IPS DF 6.9 (cell line): ENCODE data around the gene ABLIM3.

Source experiments
- DNase-seq: peaks from one replicate; pipeline ENCODE4 v3.0.0-alpha.2; 2013; ENCODE audit warnings: low read depth, low spot score
- H3K27ac ChIP-seq: one replicate; pipeline ENCODE4 v1.5.1; 2013; ENCODE audit warnings: low read length, control low read depth
- H3K27me3 ChIP-seq: 2 replicates; pipeline ENCODE4 v1.6.1; 2013; ENCODE audit warnings: mild to moderate bottlenecking, low read length; ENCODE audit not compliant: control insufficient read depth, insufficient read depth
- H3K36me3 ChIP-seq: 2 replicates; pipeline ENCODE4 v1.6.1; 2013; ENCODE audit warnings: low read length; ENCODE audit not compliant: control insufficient read depth, insufficient read depth
- H3K4me1 ChIP-seq: 2 replicates; pipeline ENCODE4 v1.6.1; 2013; ENCODE audit warnings: low read length; ENCODE audit not compliant: control insufficient read depth, insufficient read depth
- H3K4me3 ChIP-seq: 2 replicates; pipeline ENCODE4 v1.5.1; 2013; ENCODE audit warnings: mild to moderate bottlenecking, low read length
- H3K9me3 ChIP-seq: 2 replicates; pipeline ENCODE4 v1.6.1; 2013; ENCODE audit warnings: low read length, inconsistent platforms; ENCODE audit not compliant: control insufficient read depth, insufficient read depth
- WGBS: extraction: QIAGEN DNeasy Blood & Tissue Kit; methylation state at CpG from one replicate; pipeline ENCODE4 v1.1.7; 2013; ENCODE audit warnings: mixed read lengths, missing lambda C conversion rate; ENCODE audit not compliant: insufficient read length, insufficient coverage; 5-methylcytosine and 5-hydroxymethylcytosine counted together

The ABLIM3 gene

DNA sequence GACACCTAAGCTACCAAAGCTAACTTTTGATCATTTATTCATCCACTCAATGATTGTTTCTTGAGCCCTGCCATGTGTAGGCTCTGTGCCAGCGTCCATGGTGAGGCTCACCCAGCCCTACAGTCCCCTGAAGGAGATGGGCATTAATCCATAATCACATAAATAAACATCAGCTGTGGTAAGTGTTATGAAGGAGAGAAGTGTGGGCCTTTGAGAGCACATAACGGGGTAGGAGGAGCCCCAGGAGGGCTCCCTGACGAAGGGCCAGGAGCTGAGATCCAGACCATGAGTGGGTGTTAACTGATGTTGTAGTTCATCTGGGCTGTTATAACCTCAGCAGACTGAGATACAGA lies 76.5 kb downstream of the ABLIM3 start:
- H3K36me3 ChIP-seq, result no peaks in the 10 kb centered on the region
- no peaks in the 10 kb centered on the region for H3K9me3 ChIP-seq
- no peak overlapping the region for H3K4me3 ChIP-seq
- H3K27ac ChIP-seq, result no peak overlapping the region
- WGBS, result no CpG with 5 or more reads among the region's 3 CpGs
- H3K27me3 ChIP-seq, result no peaks in the 10 kb centered on the region
- DNase-seq, result no peak
- H3K4me1 ChIP-seq, result no peaks in the 10 kb centered on the region; the same call in 1 of the 2 replicates

DNA sequence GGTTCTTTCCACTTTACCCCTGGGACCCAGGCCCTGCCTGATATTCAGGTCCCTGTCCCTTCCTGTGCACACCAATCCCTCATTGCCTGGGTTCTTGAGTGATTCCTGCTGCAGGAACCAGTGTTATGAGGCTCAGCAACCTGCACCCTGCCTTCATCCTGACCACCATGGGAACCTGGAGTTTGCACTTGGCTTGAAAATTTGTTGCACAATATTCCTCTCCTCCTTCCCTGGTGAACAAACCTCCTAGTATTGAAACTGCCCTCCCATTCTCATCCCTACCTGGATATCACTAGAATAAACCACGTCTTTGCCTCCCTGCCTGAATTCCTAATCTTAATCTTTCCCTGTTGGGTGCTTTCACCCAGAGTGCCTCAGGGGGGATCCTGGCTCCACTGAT lies 78.3 kb downstream of the ABLIM3 start:
- no peak overlapping the region for H3K4me3 ChIP-seq
- H3K36me3 ChIP-seq, result no peaks in the 10 kb centered on the region
- H3K27ac ChIP-seq, result no peak overlapping the region
- no CpG with 5 or more reads among the region's 1 CpG for WGBS
- H3K9me3 ChIP-seq, result no peaks in the 10 kb centered on the region
- no peaks in the 10 kb centered on the region; the same call in 1 of the 2 replicates for H3K4me1 ChIP-seq
- DNase-seq, result no peak
- no peaks in the 10 kb centered on the region for H3K27me3 ChIP-seq

DNA sequence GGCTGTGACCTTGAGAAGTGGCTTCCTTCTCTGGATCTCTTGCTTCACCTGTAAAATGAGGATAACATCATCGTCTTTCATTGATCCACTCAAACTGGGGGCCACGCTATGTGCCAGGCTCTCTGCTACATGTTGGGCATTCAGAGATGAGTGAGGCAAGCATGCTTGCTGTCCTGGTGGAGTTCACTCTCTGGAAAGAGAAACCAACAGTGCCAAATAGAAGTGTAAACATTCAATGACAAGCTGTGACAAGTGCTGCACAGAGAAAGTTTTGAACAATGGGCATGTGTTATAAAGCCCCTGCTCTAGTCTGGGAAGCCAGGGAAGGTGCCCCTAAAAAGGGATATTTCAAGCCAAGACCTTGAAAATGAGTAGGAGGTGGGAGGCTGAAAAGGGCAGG lies 79.5 kb downstream of the ABLIM3 start:
- H3K27me3 ChIP-seq, result no peaks in the 10 kb centered on the region
- H3K4me3 ChIP-seq, result no peak overlapping the region
- no CpG with 5 or more reads among the region's 2 CpGs for WGBS
- H3K27ac ChIP-seq, result no peak overlapping the region
- no peaks in the 10 kb centered on the region for H3K9me3 ChIP-seq
- H3K4me1 ChIP-seq, result no peaks in the 10 kb centered on the region; the same call in 1 of the 2 replicates
- no peaks in the 10 kb centered on the region for H3K36me3 ChIP-seq
- no peak for DNase-seq

DNA sequence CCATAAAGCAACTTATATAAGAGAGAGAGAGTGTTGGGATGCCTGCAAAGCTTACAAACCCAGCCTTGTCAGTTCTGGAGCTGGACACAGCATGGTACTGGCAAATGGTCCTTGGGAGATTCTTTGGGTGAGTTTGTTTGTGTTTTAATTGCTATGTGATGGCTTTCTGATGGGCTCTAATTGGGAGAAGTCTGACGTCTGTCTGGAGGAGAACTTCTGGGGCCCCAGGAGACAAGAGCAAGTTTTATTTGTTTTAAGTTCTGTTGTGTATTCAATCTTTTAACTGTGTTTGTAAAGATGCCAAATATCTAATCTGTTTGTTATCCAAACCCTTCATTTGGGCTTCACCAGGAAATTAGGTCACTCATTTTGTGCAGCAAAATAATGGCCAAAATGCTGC lies 80.0 kb downstream of the ABLIM3 start:
- WGBS, result no CpG with 5 or more reads among the region's 1 CpG
- H3K27me3 ChIP-seq, result no peaks in the 10 kb centered on the region
- no peak overlapping the region for H3K27ac ChIP-seq
- DNase-seq, result no peak
- no peaks in the 10 kb centered on the region for H3K9me3 ChIP-seq
- H3K4me3 ChIP-seq, result no peak overlapping the region
- H3K4me1 ChIP-seq, result no peaks in the 10 kb centered on the region
- H3K36me3 ChIP-seq, result no peaks in the 10 kb centered on the region

DNA sequence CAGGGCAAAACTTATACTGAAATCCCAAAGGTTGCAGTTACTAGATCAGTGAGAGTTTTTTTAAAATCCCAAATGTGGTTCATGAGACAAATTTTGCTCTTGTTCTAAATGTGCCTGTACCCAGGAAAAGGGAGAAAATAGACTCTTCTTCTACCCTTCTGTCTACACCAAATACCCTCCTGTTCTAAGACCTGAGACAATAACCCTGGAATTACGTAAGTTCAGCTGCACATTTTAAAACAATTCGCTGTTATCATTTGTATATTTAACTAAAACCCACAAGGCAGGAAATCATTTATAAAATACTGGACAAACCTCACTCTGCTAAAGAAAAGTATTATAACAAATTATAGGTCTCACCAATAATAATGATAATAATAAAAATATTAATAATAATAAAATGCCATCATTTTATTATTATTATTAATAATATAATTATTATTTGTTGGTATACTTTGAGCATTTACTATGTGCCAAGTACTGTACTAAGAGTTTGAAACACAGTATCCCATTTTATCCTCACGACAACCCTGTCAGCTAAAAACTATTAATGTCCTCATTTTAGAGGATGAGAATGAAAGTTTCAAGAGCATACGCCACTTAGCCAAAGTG lies 80.5 kb downstream of the ABLIM3 start:
- no peaks in the 10 kb centered on the region for H3K9me3 ChIP-seq
- no peaks in the 10 kb centered on the region for H3K4me1 ChIP-seq
- H3K27ac ChIP-seq, result no peak overlapping the region
- H3K4me3 ChIP-seq, result no peak overlapping the region
- H3K27me3 ChIP-seq, result no peaks in the 10 kb centered on the region
- no peak for DNase-seq
- no CpG with 5 or more reads among the region's 4 CpGs for WGBS
- no peaks in the 10 kb centered on the region for H3K36me3 ChIP-seq

DNA sequence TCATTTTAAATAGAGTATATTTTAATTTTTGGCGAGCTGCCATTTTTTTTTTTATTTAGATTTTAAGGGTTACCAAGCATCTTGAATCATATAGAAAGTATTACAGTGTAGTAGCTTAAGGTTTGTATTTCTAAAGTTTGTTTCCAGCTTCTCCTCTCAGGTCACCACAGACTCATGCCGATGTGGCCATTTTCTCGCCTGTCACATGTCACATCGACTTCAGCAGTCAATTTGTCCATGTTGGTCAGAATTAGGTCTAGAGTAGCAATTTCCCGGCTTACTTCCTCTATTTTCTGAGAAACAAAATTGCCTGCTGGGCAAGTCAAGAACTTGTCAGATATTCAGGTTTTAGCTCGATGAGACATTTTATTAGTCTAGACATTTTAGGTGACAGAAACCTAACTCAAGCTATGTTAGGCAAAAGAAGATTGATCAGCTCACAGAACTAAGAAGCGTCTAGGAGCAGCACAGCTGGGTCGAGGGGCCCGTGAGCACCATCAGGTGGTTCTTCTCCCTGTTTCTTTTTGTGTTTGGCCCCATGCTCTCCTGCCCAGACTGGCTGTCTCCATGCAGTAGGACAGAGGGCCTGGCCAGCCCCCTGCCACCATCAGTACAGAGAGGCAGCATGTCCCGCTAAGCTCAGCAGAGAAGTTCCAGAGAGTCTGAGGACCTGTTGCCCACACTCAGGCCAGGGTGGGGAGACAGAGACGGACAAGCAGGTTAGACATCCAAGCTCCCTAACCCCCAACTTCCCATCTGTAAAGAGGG lies 82.0 kb downstream of the ABLIM3 start:
- H3K27me3 ChIP-seq, result no peaks in the 10 kb centered on the region
- H3K36me3 ChIP-seq, result no peaks in the 10 kb centered on the region
- H3K4me3 ChIP-seq, result no peak overlapping the region
- no CpG with 5 or more reads among the region's 11 CpGs for WGBS
- H3K9me3 ChIP-seq, result no peaks in the 10 kb centered on the region
- DNase-seq, result no peak
- H3K4me1 ChIP-seq, result no peaks in the 10 kb centered on the region
- H3K27ac ChIP-seq, result no peak overlapping the region

DNA sequence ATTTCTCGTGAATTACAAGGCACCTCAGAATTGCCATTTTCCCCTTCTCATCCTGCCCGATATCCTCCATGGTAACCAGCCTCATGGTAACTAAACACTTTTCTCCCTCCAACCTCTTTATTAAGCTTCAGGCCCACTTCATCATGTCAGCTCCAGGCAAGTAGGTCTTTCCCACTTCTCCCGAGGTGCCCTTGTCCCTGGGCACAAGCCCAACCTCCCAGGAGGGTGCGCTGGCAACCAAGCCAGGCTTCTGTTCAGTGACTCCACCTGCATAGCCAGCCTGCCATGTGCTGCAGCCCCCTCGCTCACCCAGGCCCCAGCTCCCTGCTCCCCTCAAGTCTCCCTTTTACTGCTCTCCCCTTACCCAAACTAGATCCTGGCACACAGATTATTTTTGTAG lies 83.0 kb downstream of the ABLIM3 start:
- no peak overlapping the region for H3K27ac ChIP-seq
- no CpG with 5 or more reads among the region's 5 CpGs for WGBS
- DNase-seq, result no peak
- no peaks in the 10 kb centered on the region for H3K36me3 ChIP-seq
- H3K9me3 ChIP-seq, result no peaks in the 10 kb centered on the region
- H3K27me3 ChIP-seq, result no peaks in the 10 kb centered on the region
- H3K4me3 ChIP-seq, result no peak overlapping the region
- H3K4me1 ChIP-seq, result no peaks in the 10 kb centered on the region

DNA sequence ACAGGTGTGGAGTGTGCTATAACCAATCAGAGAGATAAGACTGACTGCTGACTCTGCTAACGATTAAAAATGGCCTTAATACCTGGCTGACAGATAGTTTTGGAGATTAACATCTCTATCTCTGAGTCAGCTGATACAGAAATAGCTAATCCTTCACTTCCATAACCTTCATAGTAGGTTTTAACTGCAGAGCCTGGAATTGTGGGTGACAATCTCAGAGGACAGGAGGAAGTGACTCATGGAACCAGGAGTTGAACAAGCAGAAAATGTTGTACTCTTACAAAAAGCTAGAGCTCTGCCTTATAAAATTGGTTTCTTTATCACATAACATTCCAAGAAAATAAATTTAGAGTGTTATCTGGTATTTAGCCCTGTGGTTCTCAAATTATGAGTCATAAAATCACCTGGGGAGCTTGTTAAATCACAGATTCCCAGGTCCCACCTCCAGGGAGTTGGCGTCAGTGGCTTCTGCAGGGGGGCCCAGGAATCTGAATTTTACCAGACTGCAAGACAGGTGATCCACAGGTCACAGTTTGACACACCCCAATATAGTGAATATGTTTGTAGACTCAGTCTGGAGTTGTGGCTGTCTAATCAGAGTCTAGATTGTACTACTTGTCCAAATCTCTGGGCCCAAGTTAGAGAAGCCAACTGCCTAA lies 86.0 kb downstream of the ABLIM3 start:
- Histone ChIP-seq H3K4me1 (no peaks in the 10 kb centered on the region), H3K4me3 (no peak overlapping the region), H3K36me3 (no peaks in the 10 kb centered on the region), H3K9me3 (no peaks in the 10 kb centered on the region), H3K27me3 (no peaks in the 10 kb centered on the region), H3K27ac (no peak overlapping the region)
- WGBS, result no CpG with 5 or more reads among the region's 2 CpGs
- no peak for DNase-seq

DNA sequence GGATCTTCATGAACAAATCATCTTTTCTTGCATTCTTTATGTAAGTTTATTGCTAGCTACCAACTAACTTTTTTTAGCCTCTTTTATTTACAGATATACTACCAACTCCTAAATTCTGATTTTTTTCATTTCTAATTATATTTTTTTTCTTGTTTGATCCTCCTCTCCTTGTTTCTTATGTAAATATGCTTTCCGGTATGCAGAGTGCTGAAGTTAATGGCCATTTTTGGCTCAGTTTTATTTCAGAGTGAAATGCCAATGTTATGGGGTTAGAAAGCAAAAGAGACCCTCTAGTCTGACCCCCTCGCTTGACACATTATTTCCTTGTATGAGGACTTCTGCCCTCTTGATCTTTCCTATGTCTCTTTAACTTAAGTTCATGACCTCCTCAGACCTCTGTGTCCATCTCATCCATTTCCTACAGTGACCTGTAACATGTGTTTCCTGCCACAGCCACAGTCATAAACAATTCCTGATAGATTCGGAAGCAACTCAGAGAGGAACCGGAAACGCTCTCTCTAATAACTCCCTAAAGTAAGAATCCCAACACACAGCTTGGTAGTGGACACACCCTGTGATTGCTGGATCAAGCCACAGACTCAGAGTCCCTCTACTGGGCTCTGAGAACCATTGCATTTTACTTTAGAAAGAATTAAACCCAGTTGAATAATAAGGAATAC lies 87.5 kb downstream of the ABLIM3 start:
- no CpG with 5 or more reads among the region's 5 CpGs for WGBS
- DNase-seq, result peak; percentile 11
- H3K27me3 ChIP-seq, result no peaks in the 10 kb centered on the region
- no peaks in the 10 kb centered on the region for H3K36me3 ChIP-seq
- no peaks in the 10 kb centered on the region for H3K9me3 ChIP-seq
- no peak overlapping the region for H3K27ac ChIP-seq
- H3K4me3 ChIP-seq, result no peak overlapping the region
- no peaks in the 10 kb centered on the region for H3K4me1 ChIP-seq

DNA sequence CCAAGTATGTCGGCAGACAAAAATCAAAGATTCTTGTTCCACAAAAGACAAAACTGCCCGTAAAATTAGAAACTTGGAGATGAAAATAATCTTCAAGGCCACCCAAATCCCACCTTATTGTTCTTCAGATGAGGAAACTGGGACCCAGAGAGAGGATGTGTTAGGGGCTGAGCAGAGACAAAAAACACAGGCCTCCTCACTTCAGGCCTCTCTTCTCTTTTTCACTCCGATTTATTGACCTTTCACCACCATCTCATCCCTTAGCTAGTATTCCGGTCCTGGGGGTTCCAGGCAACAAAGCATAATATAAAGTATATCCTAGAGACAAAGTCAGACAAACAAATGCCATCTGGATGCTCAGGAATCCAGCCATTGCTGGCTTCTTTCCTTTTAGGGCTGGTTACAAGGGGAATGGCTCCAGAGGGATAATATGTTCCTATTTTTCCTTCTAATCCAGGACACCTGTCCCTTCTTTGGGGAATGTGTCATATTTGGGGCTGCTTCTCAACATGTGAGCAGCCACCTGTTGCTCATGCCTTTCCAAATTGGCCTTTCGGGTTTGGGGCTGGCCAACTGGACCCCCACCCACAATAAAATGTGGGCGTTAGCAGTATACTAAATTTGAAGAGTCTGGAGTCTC lies 88.1 kb downstream of the ABLIM3 start:
- no peak overlapping the region for H3K27ac ChIP-seq

More for the DNA sequence above, 88.1 kb downstream of the ABLIM3 start:
- no peaks in the 10 kb centered on the region for H3K9me3 ChIP-seq
- H3K4me3 ChIP-seq, result no peak overlapping the region
- DNase-seq, result no peak
- no peaks in the 10 kb centered on the region for H3K4me1 ChIP-seq
- WGBS, result no CpG with 5 or more reads among the region's 6 CpGs
- H3K36me3 ChIP-seq, result no peaks in the 10 kb centered on the region
- no peaks in the 10 kb centered on the region for H3K27me3 ChIP-seq
